ENCODE measurements around the gene RAPGEF1.

GRCh38 chr9:131613921-131614320, 126.0 kb downstream of the RAPGEF1 start:
- TF ChIP-seq CTCF (IDR thresholded peaks at IDR 0.05; ENCODE audit: insufficient read depth, low read depth, low read length) (no peak), EZH2 (IDR thresholded peaks at IDR 0.05; ENCODE audit: insufficient read depth, low read length) (no peak)

All from astrocyte (in vitro differentiated cells and primary cell).